HG03196 (cell line): Measurements from ENCODE around the gene KDM2A.
A peak's percentile ranks its signal among the peaks of the same experiment; 100 is the strongest.
"Not testable (repeated sequence)": the region's sequence is repeated elsewhere in the genome, so short reads cannot be mapped to it uniquely, and the experiment has no call there.

Experiments used
- ATAC-seq: cut with Tn5 transposase; IDR thresholded peaks from one replicate; pipeline ENCODE4 v1.9.1; 2021; ENCODE audit not compliant: unreplicated experiment

Gene KDM2A

DNA sequence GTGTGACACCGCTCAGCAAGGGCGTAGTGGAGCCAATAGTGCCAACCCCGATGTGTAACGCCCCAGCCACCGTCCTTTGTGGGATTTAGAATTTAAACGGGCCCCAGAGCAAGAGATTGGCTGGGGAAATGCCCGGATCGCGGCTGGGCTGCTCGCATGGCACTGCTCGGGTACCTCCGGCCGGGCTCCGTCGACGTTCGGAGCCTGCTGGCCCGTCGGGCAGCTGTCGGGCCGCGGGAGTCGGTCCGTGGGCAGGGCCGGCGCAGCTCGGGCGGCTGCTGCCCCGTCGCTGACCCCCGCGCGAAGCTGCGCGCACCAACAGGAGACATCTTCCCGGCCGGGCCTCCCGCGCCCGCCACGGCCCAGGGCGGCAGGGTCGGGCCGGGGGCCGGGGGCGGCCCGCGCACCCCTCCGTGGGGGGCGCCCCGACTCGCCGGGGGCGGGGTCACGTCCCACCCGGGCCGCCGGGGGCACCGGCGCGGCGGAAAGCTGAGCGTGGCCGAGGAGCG, 1.3 kb upstream of the KDM2A start:
- ATAC-seq: peak; percentile 15

DNA sequence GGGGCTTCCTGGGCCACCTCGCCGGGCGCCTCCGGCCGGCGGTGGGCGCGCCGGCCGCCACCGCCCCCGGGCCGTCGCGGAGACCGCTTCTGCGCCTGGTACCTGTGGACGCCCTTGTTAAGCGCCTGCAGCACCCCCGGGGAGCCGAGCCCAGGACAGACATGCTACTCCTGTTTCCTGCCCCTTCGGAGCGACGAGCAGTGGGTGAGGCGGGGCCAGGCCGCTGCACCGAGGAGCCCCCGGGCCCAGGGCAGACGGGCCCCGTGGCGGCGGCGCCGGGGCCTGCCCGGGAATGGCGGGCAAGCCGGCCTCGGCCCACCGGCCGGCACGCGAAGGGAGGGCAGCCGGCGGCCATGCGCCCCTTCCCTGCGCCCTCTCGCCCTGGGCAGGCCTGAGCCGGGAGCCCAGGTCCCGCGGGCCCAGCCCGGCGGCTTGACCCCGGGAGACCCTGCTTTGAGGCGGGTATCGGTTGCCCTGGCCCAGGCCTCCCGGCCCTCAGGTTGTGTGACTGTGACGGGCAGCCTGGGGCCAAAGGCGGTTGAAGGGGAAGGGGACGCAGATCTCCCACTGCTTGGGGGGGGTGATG, 789 bp upstream of the KDM2A start:
- ATAC-seq: peak; percentile 22

DNA sequence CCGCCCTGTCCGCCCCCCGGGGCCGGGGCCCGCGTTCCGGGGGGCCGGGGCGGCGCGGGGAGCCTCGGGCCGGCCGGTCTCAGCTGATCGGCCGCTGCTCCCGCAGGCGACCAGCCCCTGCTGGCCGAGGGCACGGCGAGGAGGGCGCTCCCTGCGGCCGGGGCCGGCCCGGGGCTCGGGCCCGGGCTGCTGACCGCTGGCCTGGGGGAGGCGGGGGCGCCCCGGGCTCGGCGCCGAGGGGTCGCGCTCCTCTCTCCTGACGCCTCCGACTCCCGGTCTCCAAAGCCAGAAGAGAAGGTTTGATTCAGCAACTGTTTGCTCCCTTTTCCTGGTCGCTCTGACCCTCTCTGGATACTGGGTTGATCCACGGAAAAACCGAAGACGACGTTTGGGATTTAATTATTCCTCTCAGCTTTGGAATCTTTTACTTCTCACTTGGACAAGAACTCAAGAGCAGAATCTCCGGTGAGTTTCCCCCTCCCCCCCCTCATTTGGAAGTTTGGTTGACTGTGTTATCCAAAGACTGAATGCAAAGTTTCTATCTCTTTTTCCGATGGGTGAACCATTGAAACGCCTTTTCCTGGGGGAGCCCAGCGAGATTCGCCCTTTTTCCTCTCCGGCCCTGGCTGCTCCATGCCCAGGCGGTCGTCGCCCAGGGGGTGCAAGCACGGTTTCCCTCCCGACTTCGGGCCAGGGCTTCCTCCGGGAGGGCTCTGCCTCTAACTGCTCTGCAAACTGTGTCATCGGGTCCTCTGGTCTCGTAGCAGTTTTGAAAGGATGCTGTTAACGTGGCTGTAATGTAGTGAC, 725 bp downstream of the KDM2A start:
- peak; percentile 27 for ATAC-seq

DNA sequence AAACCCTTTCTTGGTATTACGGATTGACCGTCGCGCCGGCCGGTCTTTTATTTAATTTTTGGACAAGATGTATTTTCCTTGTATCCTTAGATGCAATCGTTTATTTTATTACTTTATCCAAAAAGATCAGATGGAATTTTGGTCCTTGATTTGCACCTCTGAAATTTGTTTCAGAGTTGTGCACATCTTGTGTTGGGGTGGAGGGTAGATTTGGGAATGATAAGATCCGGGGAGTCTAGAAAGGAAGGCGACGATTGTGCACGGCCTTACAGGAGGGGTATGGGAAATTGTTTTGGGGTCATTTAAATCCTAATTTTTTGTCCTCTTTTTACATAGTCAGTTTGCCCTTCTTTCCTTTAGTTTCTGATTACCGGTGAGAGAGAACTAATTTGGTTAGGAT, 1.4 kb downstream of the KDM2A start:
- no peak for ATAC-seq

DNA sequence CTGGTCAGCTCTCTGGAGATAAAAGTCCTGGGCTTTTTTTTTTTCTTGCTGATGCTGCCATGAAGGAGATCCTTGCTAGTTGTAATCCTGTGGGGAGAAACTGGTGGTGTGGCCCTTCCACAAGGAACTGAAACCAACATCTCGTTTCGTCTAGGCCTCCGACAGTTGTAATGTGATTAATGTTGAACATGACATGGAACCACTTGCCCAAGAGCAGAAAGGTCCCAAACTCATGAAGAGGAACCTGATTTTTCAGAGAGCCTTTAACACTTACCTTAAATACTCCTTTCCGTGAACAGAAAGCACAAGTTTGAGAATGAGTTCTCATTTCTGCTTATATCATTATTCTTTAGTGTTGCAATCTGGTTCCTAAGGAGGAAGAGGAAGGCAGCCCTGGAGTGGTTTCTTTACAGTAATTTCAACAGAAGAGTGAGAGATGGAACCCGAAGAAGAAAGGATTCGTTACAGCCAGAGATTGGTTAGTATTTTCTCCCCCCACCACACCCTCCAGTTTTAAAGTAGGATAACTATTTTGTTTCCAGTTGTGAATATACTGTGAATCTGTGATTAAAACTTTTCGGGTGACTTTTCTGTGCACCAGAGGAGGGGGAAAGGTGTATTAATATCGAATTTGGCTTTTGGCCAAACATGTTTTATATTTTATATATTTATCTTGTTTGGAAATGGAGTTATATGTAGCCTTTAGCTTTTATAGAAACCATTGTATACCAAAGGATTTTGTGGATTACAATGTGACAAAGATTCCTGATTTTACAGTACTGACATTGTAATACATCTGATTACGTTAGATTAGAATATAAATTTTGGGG, 2.0 kb downstream of the KDM2A start:
- ATAC-seq: no peak

DNA sequence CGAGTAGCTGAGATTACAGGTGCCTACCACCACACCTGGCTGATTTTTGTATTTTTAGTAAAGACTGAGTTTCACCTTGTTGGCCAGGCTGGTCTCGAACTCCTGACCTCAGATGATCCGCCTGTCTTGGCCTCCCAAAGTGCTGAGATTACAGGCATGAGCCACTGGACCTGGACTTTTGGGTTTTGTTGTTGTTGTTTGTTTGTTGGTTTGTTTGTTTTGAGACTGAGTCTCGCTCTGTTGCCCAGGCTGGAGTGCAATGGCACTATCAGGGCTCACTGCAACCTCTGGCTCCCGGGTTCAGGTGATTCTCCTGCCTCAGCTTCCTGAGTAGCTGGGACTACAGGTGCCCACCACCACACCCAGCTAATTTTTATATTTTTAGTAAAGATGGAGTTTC, 4.7 kb downstream of the KDM2A start:
- not testable (repeated sequence) for ATAC-seq

DNA sequence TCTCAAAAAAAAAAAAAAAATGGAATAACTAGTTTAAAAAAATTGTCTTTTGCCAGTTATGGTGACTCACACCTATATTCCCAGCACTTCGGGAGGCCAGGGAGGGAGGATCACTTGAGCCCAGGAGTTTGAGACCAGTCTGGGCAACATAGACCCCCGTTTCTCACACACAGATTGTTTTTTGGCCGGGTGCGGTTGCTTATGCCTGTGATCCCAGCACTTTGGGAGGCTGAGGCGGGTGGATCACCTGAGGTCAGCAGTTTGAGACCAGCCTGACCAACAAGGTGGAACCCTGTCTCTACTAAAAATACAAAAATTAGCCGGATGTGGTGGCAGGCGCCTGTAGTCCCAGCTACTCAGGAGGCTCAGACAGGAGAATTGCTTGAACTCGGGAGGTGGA, 7.2 kb downstream of the KDM2A start:
- ATAC-seq: not testable (repeated sequence)

DNA sequence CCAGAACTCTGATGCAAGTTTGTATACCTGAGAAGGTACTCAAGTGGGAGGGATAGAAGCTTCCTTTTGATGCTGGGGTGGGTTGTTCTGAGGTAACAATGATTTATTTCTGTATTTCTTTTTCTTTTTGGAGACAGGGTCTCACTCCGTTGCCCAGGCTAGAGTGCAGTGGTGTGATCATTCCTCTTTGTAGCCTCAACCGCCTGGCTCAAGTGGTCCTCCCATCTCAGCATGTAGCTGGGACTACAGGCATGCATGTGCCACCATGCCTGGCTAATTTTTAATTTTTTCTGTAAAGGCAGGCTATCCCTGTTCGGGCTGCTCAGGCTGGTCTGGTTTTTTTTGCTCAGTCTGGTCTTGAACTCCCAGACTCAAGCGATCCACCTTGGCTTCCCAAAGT, 7.9 kb downstream of the KDM2A start:
- ATAC-seq: no peak

DNA sequence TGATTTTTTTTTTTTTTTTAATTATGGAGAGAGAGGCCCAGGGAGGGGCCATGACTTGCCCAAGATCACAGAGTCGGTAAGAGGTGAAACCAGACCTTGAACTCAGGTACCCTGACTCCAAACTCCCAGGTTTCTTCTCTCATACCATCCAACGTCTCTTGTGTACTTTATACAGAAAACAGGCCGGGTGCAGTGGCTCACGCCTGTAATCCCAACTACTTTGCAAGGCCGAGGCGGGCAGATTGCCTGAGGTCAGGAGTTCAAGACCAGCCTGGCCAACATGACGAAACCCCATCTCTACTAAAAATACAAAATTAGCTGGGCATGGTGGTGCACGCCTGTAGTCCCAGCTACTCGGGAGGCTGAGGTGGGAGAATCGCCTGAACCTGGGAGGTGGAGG, 11.8 kb downstream of the KDM2A start:
- ATAC-seq: not testable (repeated sequence)

DNA sequence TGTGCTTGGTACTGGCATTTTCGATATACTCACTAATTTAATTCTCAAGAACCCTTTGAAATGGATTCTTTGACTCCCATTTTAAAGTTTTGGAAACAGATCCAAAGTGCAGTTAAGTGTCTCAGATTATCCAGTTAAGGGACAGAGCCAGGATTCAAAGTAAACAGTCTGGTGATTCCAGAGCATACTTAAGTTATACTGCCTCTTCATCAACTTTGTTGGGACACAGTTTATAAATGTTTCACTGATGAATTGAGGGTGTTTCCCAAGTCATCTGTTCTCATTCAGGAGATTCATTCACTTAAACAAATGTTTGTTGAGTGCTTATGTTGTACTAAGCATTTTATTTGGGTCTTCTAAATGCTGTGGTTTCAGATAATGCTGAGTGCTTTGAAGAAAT, 17.1 kb downstream of the KDM2A start:
- ATAC-seq: no peak

DNA sequence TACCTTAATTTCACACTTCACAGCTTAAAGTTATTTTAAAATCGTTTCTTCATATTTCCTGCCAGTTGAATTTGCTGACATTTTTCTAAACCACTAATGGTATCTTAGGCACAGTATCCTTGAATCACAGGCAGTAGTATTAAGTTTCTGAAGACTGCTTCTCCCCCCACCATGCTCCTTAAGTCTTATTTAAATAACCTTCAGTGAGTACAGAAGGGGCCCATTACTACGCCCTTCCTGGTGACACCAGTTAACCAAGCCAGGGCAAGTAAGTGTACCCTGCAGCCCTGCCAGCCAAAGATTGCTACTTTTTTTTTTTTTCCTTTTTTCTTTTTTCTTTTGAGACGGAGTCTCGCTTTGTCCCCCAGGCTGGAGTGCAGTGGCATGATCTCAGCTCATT, 19.9 kb downstream of the KDM2A start:
- no peak for ATAC-seq

DNA sequence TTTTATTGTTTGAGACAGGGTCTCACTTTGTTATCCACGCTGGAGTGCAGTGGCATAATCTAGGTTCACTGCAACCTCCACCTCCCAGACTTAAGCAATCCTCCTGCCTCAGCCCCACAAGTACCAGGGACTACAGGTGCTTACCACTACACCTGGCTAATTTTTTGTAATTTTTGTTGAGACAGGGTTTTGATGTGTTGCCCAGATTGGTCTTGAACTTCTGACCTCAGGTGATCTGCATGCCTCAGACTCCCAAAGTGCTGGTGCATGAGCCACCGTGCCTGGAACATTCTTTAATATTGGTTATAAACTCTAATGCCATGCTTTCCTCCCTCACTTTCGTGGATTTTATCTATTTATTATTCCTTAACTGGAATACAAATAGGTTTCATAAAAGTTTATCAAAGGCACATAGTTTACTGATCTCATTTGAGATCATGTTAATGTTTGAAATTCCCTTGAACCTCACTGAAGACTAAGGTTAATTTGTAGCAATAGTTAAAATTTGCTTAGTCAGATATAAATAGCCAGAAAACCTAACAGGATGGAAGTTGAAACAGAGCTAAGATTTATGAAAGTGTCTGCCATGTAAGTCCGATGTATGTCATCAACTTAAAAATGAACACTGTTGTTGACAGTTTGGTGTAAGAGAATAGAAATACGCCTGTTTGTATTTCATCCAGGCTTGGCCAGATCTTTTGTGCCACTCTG, 27.6 kb downstream of the KDM2A start:
- ATAC-seq: no peak

DNA sequence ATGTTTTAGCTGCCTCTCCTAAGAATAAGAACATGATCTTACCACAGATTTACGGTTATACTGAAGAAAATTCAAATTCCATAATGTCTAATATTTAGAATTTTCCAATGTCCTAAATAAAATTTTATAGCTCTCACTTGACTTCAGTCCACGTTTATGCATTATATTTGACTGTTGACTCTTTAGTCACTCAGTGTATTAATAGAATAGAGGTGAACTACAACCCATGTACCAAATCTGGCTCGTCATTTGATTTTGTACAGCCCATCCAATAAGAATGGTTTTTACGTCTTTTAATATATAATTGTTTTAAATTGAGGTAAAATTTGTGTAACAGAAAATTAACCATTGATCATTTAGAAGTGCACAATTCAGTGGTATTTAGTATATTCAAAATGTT, 34.9 kb downstream of the KDM2A start:
- no peak for ATAC-seq

DNA sequence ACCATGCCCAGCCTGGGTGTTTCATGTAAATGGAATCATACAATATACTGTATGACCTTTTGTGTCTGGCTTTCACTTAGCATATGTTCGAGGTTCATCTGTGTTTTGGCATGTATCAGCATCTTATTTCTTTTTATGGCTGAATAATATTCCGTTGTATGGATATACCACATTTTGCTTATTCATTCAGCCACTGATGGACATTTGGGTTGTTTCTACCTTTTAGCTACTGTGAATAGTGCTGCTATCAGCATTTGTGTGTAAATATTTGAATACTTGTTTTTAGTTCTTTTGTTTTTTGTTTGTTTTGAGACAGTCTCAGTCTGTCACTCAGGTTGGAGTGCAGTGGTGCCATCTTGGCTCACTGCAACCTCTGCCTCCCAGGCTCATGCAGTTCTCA, 35.7 kb downstream of the KDM2A start:
- ATAC-seq: no peak

DNA sequence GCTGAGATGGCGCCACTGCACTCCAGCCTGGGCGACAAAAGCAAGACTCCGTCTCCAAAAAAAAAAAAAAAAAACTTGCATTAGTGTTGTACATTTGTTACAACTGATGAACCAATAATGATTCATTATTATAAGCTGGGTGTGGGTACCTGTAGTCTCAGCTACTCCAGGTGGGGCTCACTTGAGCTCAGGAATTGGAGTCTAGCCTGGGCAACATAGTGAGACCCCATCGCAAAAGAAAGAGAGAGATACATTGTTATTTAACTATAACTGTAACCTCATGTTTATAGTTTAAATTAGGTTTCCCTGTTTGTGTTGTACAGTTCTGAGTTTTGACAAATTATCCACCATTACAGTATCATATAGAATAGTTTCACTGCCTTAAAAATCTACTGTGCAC, 38.6 kb downstream of the KDM2A start:
- ATAC-seq: no peak

DNA sequence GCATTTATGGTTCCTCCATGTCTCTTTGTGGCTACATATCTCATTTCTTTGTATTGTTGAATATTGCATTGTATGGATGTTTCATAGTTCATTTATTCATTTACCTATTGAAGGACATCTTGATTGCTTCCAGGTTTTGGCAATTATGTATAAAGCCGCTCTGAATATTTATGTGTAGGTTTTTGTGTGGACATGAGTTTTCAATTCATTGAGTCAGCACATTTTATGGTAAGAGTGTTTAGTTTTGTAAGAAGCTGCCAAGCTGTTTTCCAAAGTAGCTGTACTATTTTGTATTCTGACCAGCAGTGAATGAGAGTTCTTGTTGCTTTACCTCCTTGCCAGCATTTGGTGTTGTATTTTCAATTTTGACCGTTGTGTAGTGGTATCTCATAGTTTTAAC, 39.2 kb downstream of the KDM2A start:
- no peak for ATAC-seq

DNA sequence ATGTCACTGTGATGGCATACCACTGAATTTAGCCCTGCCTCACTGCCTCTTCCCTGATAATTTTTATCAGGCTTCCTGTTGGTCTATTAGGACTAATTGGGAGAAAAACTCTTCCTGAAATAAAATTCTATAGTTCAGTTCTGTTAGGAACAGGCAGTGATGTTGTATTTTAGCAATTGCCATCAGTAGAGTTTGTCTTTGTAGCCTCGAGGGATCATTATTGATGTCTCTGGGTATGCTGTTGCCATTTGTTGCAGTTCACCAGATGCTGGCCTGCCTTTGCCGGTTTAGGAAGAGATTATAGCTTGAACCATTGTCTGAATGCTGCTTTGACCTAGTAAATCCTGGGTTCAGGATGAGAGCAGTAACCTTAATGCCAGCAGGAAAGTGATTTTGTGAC, 41.0 kb downstream of the KDM2A start:
- ATAC-seq: no peak

DNA sequence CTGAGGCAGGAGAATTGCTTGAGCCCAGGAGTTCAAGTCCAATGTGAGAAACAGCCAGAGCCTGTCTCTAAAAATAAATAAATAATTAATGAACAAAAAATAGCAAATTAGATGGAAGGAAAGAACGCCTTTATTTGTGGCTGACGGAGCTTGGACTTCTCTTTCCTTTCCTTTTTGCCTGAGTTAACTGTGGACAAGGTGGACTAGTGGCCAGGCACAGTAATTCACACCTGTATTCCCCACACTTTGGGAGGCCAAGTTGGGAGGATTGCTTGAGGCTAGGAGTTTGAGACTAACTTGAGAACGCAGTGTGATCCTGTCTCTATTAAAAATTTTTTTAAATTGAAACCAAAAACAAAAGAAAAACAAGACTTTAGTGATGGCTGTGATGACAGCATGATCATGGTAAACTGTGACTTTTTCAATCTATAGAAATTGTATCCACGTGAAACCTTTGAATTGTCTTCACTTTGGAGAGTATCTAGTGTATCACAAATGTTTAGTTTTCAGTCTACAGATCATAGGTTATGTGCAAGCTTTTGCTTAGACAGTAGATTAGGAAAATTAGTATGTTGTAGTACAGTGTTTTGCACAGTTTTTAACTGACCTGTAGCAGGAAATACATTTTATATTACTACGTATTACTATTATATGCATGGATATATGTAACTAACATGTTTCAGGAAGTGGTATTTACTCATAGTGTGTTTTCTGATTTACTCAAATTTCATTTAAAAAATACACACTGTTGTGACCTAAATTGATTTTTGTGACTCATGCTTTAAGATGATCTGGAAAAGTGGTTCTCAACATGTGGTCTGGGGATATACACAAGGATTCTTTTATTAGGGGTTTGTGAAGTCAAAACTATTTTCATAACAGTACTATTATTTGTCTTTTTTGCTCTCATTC, 42.1 kb downstream of the KDM2A start:
- no peak for ATAC-seq

DNA sequence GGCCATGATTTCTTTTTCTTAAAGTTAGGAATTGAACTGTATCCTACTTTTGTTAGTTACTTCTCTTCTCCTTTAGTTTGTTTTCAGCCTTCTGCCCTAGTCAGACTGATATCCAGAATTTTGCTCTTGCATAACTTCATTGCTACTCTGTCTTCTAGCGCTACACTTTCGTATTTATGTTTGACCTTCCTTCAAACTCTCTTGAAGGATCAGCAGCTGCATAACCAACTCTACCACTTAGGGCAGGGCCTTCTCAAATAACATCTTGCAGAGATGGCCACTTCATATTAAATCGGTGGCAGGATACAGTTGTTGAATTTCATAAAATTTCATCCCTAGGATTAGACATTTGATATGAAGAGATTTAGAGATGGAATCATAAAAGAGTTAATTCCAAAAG, 43.9 kb downstream of the KDM2A start:
- ATAC-seq: no peak

DNA sequence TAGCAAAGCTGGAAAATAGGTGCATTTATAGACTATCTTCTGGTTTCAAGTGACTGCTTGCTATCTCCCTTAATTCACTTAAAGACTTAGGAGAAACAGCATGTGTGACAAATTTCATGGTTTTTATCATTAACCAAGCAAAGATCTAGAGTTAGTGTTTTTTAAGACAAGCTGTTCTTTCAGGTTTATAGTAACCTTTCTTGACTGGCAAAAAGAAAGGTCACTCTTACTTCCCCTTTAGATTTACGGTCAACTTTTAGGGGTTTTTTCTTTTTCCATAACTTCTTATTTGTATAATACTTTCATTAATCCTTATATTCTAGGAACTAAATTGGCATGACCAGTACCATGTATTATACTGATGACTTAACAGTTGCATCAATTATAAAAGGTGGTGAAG, 46.6 kb downstream of the KDM2A start:
- ATAC-seq: no peak
